ENCODE results near the gene LYPD4. TPM values are rescaled to one million over a fixed set of nuclear protein-coding genes. Genes with fewer than 3 reads are reported as not detected.
"Not testable (repeated sequence)": the region's sequence is repeated elsewhere in the genome, so short reads cannot be mapped to it uniquely, and the experiment has no call there.

The LYPD4 gene
- total RNA-seq, 2 donors from 2014 or later: 6.6 TPM; not detected in 1

DNA sequence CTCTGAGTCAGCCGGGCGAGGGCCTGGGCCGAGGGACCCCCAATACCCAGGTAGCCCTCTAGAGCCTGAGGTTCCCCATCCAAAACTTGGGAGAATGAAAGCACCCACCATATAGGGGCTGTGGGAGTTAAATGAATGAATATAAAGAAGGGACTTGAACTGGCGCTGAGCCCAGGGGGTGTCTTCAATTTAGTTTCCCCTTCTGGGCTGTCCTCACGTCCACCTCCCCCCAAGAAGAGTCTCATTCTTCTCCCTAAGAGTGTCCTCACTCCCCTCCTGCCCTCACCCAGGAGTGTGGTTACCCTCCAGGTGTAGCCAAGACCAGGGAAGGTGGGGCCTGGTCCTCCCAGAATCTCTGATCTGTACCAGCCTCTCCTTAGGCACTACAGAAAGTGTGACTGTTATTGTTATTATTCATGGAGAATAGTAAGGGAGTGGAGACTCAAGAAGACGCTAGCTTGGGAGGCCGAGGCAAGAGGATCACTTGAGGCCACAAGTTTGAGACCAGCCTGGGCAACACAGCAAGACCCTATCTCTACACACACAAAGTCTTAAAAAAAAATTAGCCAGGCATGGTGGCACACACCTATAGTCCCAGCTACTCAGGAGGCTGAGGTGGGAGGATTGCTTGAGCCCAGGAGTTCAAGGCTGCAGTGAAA is 35.3 kb upstream of the LYPD4 start:
- no peak for DNase-seq (ENCODE audit: low spot score)
- Histone ChIP-seq H3K9me3 (no peaks in the 10 kb centered on the region), H3K4me1 (replicated peaks) (peaks cover under 1% of the 10 kb centered on the region), H3K27ac (no peak overlapping the region), H3K27me3 (replicated peaks; ENCODE audit: insufficient read depth) (no peaks in the 10 kb centered on the region), H3K4me3 (no peak overlapping the region), H3K36me3 (no peaks in the 10 kb centered on the region)
- intact Hi-C loops (cut with DNase I): no loop called here
- TF ChIP-seq POLR2AphosphoS5 (IDR thresholded peaks at IDR 0.05): no peak
- no peak for TF ChIP-seq CTCF (IDR thresholded peaks at IDR 0.05)
- no peak for TF ChIP-seq POLR2A (IDR thresholded peaks at IDR 0.05)
- 72% methylated on average over 7 of the region's 7 CpGs for WGBS

DNA sequence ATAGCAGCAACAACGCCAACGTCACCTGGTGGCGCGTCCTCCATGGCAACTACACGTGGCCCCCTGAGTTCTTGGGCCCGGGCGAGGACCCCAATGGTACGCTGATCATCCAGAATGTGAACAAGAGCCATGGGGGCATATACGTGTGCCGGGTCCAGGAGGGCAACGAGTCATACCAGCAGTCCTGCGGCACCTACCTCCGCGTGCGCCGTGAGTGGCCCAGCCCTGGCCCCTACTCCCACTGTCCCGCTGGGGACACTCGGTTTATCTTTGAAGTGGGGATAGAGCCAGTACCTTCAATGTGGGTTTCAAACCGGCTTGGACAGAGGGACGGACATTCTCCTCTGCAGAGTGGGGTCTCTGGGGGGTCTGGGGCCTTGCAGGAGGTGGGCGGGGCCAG is 34.6 kb upstream of the LYPD4 start:
- Histone ChIP-seq H3K4me3 (no peak overlapping the region), H3K27me3 (replicated peaks; ENCODE audit: insufficient read depth) (no peaks in the 10 kb centered on the region), H3K27ac (no peak overlapping the region), H3K9me3 (no peaks in the 10 kb centered on the region), H3K36me3 (no peaks in the 10 kb centered on the region), H3K4me1 (replicated peaks) (no peaks in the 10 kb centered on the region)
- TF ChIP-seq POLR2A (IDR thresholded peaks at IDR 0.05): no peak
- no peak for TF ChIP-seq CTCF (IDR thresholded peaks at IDR 0.05)
- no peak for TF ChIP-seq POLR2AphosphoS5 (IDR thresholded peaks at IDR 0.05)
- 83% methylated on average over 21 of the region's 21 CpGs for WGBS
- intact Hi-C loops (cut with DNase I): no loop called here
- no peak for DNase-seq (ENCODE audit: low spot score)

DNA sequence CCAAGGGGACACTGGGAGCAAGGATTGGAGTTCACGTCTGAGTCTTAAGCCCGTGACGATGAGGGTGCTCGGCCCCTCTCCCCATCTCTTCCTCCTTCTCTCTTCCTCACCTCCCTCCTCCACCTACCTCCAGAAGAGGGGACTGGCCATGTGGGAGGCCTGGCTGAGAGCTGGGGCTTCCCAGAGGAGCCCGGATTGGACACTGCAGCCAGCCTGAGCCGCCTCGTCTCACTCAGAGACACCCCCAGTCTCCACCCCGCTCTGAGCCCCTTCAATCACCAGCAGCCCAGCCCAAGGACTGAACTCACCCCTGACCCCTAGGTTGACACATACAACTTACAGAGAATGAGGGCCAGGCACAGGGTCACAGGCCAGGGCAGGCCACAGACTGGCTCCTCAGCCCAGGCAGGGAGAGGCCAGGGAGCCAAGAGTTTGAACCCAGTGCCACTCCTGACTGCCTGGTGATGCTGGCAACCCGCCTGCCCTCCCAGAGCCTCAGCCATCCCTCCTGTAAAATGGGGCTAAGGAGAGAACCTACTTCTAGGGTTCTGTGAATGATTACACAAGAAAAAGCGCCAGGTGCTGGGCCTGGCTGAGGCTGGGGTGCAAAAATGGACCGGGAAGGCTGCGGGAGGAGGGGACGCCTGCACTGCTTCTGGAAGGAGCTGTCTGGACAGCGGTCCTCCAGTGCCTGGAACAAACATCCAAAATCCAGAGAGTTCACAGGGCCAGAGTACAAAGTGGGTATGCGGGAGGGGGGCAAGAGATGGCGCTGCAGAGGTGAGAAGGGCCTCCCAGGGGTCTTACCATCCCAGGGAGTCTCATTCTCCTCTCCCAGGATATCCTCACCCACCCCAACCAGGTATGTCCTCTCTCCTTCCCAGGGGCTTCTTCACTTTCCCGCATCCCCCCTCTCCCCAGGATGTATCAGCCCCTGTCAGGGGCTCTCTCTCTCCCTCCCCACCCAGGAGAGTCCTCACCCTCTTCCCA is 33.7 kb upstream of the LYPD4 start:
- 70% methylated on average over 17 of the region's 17 CpGs for WGBS
- H3K9me3 ChIP-seq: no peaks in the 10 kb centered on the region
- no peak for DNase-seq (ENCODE audit: low spot score)
- intact Hi-C loops (cut with DNase I): no loop called here
- no peaks in the 10 kb centered on the region for H3K27me3 ChIP-seq (replicated peaks; ENCODE audit: insufficient read depth)
- TF ChIP-seq POLR2AphosphoS5 (IDR thresholded peaks at IDR 0.05) (no peak), POLR2A (IDR thresholded peaks at IDR 0.05) (no peak), CTCF (IDR thresholded peaks at IDR 0.05) (no peak)
- H3K27ac ChIP-seq: no peak overlapping the region
- H3K4me1 ChIP-seq (replicated peaks): no peaks in the 10 kb centered on the region
- H3K4me3 ChIP-seq: no peak overlapping the region
- H3K36me3 ChIP-seq: no peaks in the 10 kb centered on the region

DNA sequence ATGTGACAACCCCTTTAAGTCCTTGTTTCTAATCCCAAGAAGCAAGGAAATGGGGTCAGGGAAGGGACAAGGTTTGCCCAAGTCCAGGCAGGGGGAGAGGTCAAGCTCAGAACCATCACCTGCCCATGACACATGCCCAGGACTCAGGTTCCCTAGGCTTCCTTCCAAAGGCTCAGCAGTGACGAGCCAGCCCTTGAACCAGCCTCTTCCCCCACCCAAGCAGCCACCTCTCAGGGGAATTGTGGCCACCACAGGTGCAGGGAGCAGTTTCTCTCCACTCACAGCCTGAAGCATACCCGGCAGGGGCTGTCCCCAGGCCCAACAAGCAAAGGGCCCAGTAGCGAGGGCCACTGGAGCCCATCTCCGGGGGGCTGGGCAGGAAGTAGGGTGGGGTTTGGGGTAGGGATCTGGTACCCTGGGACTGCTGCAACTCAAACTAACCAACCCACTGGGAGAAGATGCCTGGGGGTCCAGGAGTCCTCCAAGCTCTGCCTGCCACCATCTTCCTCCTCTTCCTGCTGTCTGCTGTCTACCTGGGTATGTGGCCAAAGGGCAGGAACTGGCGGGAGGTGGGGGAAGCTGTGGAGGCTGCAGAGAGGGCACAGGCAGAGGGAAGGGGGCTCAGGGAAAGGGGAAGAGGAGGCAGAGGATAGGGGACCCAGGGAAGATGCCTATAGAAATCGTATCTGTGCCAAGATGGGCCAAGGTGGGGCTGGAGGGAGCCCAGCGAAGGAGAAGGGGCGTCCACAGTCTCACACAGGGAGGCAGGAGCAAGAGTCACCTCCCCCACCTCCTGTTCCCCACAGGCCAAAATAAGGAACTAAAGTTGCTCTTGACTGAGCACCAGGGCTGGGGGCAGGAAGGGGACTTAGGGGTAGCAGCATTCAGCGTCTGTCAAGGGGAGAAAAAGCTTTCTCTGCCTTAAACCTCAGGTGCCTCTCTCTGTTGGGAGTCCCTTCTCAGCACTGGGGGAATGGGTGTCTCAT is 32.7 kb upstream of the LYPD4 start, which contains the start of gene CD79A:
Gene CD79A, plus strand, starts transcription at position 433 of the 986 bp plus-strand sequence. Its CDS starts 26 bp downstream, at position 459.
- no peak for DNase-seq (ENCODE audit: low spot score)
- Histone ChIP-seq H3K4me3 (no peak within 1 kb of the TSS), H3K27me3 (replicated peaks; ENCODE audit: insufficient read depth) (no peaks in the 10 kb centered on the region), H3K9me3 (no peaks in the 10 kb centered on the region), H3K4me1 (replicated peaks) (no peaks in the 10 kb centered on the region), H3K27ac (no peak within 1 kb of the TSS), H3K36me3 (no peaks in the 10 kb centered on the region)
- TF ChIP-seq POLR2AphosphoS5 (IDR thresholded peaks at IDR 0.05) (no peak), POLR2A (IDR thresholded peaks at IDR 0.05) (no peak), CTCF (IDR thresholded peaks at IDR 0.05) (no peak)
- intact Hi-C loops (cut with DNase I): no loop called here
- WGBS: 67% methylated on average over 7 of the region's 9 CpGs

DNA sequence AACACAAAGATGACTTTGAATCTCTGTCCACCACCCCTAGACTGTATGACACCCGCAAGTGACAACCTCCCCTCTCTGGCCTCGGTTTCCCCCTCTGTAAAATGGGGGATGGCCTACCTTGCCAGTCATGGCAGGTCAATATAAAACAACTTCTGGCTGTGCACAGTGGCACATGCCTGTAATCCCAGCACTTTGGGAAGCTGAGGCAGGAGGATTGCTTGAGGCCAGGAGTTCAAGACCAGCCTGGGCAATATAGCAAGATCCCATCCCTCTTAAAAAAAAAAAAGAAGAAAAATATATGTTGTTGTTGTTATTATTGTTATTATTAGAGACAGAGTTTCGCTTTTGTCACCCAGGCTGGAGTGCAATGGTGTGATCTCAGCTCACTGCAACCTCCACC is 31.5 kb upstream of the LYPD4 start:
- H3K4me1 ChIP-seq (replicated peaks); H3K27ac ChIP-seq; intact Hi-C loops (cut with DNase I); H3K9me3 ChIP-seq; DNase-seq (ENCODE audit: low spot score); H3K4me3 ChIP-seq; H3K36me3 ChIP-seq; H3K27me3 ChIP-seq (replicated peaks; ENCODE audit: insufficient read depth): not testable (repeated sequence)
- 91% methylated on average over 3 of the region's 3 CpGs for WGBS
